ENCODE data around the gene LDAH. TPM values are rescaled to one million over a fixed set of nuclear protein-coding genes. Genes with fewer than 3 reads are reported as not detected.

The LDAH gene
- total and polyA plus RNA-seq, 7 donors, result 6.0 to 18.3 (median 12.2) TPM

DNA sequence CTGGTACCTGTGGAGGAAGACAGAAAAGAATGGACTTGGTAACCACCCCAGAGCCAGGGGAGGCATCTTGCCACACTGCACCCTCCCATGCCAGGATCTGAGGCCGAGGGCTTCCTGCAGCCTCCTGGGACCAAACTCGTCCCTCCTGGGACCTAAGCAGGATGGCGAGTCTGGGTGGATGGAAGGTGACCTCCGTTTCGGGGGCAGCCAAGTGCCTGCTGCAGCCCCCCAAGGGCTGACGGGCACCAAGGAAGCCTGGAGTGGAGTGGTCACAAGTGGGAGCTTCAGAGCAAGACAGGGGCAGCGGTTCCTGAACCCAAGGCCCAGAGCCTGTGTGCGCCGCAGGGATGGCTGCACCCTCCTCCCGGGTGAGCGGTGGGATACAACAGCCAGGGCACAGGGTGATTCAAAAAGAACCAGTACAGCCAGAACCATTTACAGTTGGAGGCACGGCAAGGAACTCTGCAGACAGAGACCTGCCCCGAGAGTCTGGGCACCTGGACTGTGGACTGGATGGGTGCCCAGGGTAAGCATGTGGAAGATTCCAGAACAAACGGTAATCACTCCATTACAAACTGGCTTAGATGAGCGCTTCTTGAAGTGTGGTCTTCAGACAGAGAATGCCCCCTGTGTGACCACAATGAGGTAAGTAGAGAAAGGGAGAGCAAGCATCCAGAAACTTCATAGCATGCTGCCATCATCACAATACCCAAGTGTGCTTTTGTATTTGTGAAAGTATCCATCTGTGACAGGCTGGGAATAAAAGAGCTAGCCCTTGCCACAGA, 184.1 kb downstream of the LDAH start:
- peaks cover 3 to 26% (median 12%) of the 10 kb centered on the region in 4 donors for H3K36me3 ChIP-seq
- intact Hi-C loops (cut with DNase I), result loop anchor here (5.0 kb wide), 1 partner anchor 147 kb away; no protein-coding TSS in a partner anchor
- no peak overlapping the region for H3K4me3 ChIP-seq
- 90 to 92% methylated on average over 15 of the region's 15 CpGs for WGBS, 2 donors
- H3K4me1 ChIP-seq, result peaks cover 0 to 90% (median 86%) of the 10 kb centered on the region in 4 donors
- TF ChIP-seq POLR2A (IDR thresholded peaks at IDR 0.05) (no peak), EP300 (IDR thresholded peaks at IDR 0.05) (no peak), POLR2AphosphoS5 (IDR thresholded peaks at IDR 0.05) (no peak)
- TF ChIP-seq, protein P1, sequence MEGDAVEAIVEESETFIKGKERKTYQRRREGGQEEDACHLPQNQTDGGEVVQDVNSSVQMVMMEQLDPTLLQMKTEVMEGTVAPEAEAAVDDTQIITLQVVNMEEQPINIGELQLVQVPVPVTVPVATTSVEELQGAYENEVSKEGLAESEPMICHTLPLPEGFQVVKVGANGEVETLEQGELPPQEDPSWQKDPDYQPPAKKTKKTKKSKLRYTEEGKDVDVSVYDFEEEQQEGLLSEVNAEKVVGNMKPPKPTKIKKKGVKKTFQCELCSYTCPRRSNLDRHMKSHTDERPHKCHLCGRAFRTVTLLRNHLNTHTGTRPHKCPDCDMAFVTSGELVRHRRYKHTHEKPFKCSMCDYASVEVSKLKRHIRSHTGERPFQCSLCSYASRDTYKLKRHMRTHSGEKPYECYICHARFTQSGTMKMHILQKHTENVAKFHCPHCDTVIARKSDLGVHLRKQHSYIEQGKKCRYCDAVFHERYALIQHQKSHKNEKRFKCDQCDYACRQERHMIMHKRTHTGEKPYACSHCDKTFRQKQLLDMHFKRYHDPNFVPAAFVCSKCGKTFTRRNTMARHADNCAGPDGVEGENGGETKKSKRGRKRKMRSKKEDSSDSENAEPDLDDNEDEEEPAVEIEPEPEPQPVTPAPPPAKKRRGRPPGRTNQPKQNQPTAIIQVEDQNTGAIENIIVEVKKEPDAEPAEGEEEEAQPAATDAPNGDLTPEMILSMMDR (IDR thresholded peaks at IDR 0.05), result no peak
- DNase-seq, result no peak
- H3K9me3 ChIP-seq, result no peaks in the 10 kb centered on the region
- no peaks in the 10 kb centered on the region for H3K27me3 ChIP-seq
- peak overlapping the region; percentile 92 to 97 (median 94) for H3K27ac ChIP-seq

DNA sequence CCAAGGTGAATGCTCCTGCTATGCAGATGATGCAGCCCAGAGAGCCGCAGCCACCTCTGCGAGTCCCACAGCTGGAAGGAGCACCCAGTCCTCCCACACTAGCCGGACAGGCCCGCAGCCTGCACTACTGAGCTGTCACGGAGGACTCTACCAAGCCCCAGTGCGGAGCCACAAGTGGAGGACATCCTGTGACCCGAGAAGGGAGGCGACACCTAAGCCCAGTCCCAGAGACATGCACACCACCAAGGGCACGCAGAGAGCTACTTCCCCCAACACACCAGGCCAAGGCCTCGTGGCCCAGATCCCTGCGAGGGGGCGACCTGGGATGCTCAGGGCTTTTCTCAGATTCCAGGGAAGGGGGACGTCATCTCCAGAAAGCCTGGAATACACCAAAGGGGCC, 184.9 kb downstream of the LDAH start:
- H3K36me3 ChIP-seq, result peaks cover 3 to 19% (median 9%) of the 10 kb centered on the region in 4 donors

DNA sequence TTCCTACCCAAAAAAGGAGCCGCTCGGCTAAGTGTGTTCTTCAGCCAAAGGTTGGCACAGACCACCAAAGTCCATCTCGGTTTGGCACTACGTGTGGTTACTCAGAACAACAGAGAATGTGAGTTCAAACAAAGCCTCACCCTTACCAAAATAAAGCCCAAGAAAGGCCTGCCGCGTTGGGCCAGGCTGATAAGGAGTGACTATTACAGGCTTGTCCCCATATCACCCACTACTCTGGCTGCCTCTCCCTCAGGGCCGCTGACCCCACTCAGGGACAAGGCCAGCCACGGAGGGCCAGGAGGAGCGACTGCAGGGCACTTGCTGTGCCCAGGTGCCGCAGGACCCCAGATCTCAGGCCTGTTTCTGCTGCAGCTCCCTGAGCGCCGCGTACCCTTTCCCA, 185.8 kb downstream of the LDAH start:
- DNase-seq, result peak; percentile 93
- 62 to 77% methylated on average over 13 of the region's 13 CpGs for WGBS, 2 donors
- Histone ChIP-seq H3K4me1 (peaks cover 0 to 95% (median 85%) of the 10 kb centered on the region in 4 donors), H3K27me3 (no peaks in the 10 kb centered on the region), H3K36me3 (peaks cover 0 to 16% (median 9%) of the 10 kb centered on the region in 4 donors), H3K9me3 (no peaks in the 10 kb centered on the region), H3K4me3 (no peak overlapping the region), H3K27ac (peak overlapping the region; percentile 92 to 97 (median 94))
- TF ChIP-seq EP300 (IDR thresholded peaks at IDR 0.05) (peak; percentile 86 to 96 (median 89)), POLR2AphosphoS5 (IDR thresholded peaks at IDR 0.05) (peak; percentile 61 to 82 (median 70)), POLR2A (IDR thresholded peaks at IDR 0.05) (no peak)
- TF ChIP-seq, protein P1 (IDR thresholded peaks at IDR 0.05), result no peak
- intact Hi-C loops (cut with DNase I), result loop anchor here (5.0 kb wide), 1 partner anchor 145 kb away; no protein-coding TSS in a partner anchor

More for the DNA sequence above, 184.9 kb downstream of the LDAH start:
- no peak for DNase-seq
- Histone ChIP-seq H3K27ac (peak overlapping the region; percentile 92 to 97 (median 94)), H3K27me3 (no peaks in the 10 kb centered on the region), H3K4me3 (no peak overlapping the region), H3K9me3 (no peaks in the 10 kb centered on the region), H3K4me1 (peaks cover 0 to 98% (median 92%) of the 10 kb centered on the region in 4 donors)
- intact Hi-C loops (cut with DNase I), result loop anchor here (5.0 kb wide), 1 partner anchor 146 kb away; no protein-coding TSS in a partner anchor
- TF ChIP-seq, protein P1 (IDR thresholded peaks at IDR 0.05), result no peak
- no peak for TF ChIP-seq EP300 (IDR thresholded peaks at IDR 0.05)
- no peak for TF ChIP-seq POLR2AphosphoS5 (IDR thresholded peaks at IDR 0.05)
- WGBS, 2 donors, result 94 to 97% methylated on average over 13 of the region's 13 CpGs

DNA sequence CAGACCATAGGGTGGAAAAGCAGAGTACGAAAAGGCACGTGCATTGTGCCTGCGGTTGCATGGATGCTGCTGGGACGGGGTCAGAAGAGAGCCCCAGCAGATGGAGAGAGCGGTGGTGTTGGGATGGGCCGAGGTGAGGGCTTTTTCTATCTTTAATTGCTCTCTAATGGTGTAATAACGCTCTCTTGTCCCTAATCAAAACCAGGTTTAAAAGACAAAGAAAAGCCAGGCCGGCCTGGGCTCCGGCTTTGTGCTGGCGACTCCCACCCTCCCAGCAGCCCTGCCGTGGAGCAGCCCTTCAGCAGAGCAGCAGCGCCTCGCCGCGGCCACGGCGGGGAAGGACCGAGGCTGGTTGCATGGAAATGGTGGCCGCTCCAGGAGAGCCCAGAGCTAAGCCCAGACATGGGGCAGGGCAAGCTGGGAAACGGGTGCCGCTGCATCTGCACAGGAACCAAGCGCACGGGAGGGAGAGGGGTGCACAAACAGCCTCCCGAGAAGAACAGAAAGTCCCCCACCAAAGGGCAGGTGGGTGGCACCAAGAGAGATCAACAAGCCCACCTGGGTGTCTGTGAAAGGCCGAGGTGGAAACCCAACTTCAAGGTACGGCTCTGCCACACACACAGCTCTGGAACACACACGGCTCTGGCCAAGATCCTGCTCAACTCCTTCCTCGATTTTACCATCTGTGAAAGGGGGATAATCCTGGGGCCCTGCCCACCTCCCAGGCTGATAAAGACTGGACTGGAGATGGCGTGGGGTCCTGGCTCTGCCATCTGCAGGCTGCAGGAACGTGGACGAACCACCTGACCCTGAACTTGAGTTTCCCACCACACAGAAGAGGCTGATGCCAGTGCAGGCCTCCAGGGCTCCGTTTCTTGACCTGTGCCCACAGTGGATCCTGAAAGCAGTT, 187.0 kb downstream of the LDAH start:
- Histone ChIP-seq H3K9me3 (no peaks in the 10 kb centered on the region), H3K4me1 (peaks cover 0 to 83% (median 73%) of the 10 kb centered on the region in 4 donors), H3K4me3 (peak overlapping the region in 2 of 4 donors; percentile 4 to 18), H3K36me3 (peaks cover 0 to 15% (median 9%) of the 10 kb centered on the region in 4 donors), H3K27me3 (no peaks in the 10 kb centered on the region), H3K27ac (peak overlapping the region; percentile 92 to 97 (median 94))
- peak; percentile 95 for DNase-seq
- 36 to 47% methylated on average over 32 of the region's 32 CpGs for WGBS, 2 donors
- intact Hi-C loops (cut with DNase I), result loop anchor here (1.0 to 5.0 kb wide), 4 partner anchors 18 to 192 kb away; no protein-coding TSS in a partner anchor
- TF ChIP-seq POLR2AphosphoS5 (IDR thresholded peaks at IDR 0.05) (peak; percentile 30 to 72 (median 54)), EP300 (IDR thresholded peaks at IDR 0.05) (no peak), POLR2A (IDR thresholded peaks at IDR 0.05) (no peak)
- TF ChIP-seq, protein P1 (IDR thresholded peaks at IDR 0.05), result peak; percentile 92 to 98 (median 96)

Data from sigmoid colon (tissue), 7 donors.